PFSK-1 (cell line): ENCODE results near the gene CCDC12.

Experiments used
- FOXP2 ChIP-seq: optimal IDR thresholded peaks from 2 replicates; pipeline ENCODE3; 2011; ENCODE audit warnings: borderline replicate concordance, control low read depth, inconsistent platforms; ENCODE audit not compliant: insufficient read depth; ENCODE audit errors: extremely low read length, extremely low read depth
- POLR2AphosphoS5 ChIP-seq: IDR thresholded peaks from 2 replicates; pipeline ENCODE4 v1.6.1; 2012; ENCODE audit warnings: low read depth, mild to moderate bottlenecking, control low read depth, low read length, moderate library complexity
- SIN3A ChIP-seq: IDR thresholded peaks from 2 replicates; pipeline ENCODE4 v1.6.1; 2012; ENCODE audit warnings: mild to moderate bottlenecking, low read length, moderate library complexity, borderline replicate concordance; ENCODE audit not compliant: insufficient read depth
- TAF1 ChIP-seq: IDR thresholded peaks from 2 replicates; pipeline ENCODE4 v1.6.1; 2012; ENCODE audit warnings: low read length, control low read depth, borderline replicate concordance; ENCODE audit not compliant: insufficient read depth
- TF ChIP-seq, protein P1 (sequence below), 2 experiments: IDR thresholded peaks; 2 replicates each; pipeline versions ENCODE4 v1.6.1 to v1.8.0; 2011 to 2012; ENCODE audit warnings: low read depth in 2 of 2, low read length in 2 of 2, control low read depth in 1 of 2, inconsistent platforms in 1 of 2, mild to moderate bottlenecking in 1 of 2, moderate library complexity in 1 of 2; ENCODE audit not compliant: insufficient read depth in 1 of 2

Gene CCDC12

DNA sequence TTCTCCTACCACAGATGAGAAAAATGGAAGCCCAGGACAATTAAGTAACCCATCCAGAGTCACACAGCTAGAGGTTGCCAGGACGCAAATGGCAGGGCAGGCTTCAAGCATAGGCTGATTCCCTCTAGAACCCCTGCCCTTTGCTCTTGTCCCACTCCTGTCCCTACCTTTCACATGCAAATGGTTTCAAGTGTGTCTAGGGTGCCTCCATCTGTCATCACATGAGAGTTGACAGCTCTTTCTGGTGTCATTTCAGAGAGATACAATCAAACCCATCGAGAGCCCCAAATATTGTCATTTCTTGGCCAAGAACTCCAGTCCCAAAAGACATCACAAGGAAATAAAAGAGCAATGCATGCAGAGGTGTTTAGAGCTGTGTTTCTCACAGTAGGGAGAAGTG is 23.7 kb downstream of the CCDC12 start:
- TF ChIP-seq, protein P1, sequence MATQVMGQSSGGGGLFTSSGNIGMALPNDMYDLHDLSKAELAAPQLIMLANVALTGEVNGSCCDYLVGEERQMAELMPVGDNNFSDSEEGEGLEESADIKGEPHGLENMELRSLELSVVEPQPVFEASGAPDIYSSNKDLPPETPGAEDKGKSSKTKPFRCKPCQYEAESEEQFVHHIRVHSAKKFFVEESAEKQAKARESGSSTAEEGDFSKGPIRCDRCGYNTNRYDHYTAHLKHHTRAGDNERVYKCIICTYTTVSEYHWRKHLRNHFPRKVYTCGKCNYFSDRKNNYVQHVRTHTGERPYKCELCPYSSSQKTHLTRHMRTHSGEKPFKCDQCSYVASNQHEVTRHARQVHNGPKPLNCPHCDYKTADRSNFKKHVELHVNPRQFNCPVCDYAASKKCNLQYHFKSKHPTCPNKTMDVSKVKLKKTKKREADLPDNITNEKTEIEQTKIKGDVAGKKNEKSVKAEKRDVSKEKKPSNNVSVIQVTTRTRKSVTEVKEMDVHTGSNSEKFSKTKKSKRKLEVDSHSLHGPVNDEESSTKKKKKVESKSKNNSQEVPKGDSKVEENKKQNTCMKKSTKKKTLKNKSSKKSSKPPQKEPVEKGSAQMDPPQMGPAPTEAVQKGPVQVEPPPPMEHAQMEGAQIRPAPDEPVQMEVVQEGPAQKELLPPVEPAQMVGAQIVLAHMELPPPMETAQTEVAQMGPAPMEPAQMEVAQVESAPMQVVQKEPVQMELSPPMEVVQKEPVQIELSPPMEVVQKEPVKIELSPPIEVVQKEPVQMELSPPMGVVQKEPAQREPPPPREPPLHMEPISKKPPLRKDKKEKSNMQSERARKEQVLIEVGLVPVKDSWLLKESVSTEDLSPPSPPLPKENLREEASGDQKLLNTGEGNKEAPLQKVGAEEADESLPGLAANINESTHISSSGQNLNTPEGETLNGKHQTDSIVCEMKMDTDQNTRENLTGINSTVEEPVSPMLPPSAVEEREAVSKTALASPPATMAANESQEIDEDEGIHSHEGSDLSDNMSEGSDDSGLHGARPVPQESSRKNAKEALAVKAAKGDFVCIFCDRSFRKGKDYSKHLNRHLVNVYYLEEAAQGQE (IDR thresholded peaks at IDR 0.05; ENCODE audit: insufficient read depth in 1 of 2, low read depth in 2 of 2, low read length in 2 of 2) = no peak
- no peak for TF ChIP-seq FOXP2
- TF ChIP-seq SIN3A = no peak
- TF ChIP-seq TAF1 = no peak
- no peak for TF ChIP-seq POLR2AphosphoS5

DNA sequence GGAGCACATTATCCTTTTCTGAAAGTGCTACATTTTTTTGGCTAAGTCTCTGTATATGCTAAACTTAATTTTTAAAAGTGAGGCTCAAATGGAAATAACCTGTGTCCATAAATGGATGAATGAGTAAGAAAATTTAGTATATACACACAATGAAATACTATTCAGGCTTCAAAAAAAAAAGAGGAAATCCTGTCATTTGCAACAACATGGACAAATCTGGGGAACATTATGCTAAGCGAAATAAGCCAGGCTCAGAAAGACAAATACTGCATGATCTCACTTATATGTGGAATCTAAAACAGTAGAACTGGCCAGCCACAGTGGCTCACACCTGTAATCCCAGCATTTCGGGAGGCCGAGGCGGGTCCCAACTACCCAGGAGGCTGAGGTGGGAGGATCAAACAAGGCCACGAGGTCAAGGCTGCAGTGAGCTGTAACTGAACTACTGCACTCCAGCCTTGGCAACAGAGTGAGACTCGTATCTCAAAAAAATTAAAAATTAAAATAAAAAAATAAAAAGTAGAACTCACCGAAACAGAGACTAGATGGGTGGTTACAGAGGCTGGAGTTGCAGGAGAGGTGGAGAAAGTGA is 25.8 kb downstream of the CCDC12 start:
- TF ChIP-seq, protein P1 (IDR thresholded peaks at IDR 0.05; ENCODE audit: insufficient read depth in 1 of 2, low read depth in 2 of 2, low read length in 2 of 2) = no peak
- TF ChIP-seq SIN3A (no peak), POLR2AphosphoS5 (no peak), FOXP2 (no peak), TAF1 (no peak)

DNA sequence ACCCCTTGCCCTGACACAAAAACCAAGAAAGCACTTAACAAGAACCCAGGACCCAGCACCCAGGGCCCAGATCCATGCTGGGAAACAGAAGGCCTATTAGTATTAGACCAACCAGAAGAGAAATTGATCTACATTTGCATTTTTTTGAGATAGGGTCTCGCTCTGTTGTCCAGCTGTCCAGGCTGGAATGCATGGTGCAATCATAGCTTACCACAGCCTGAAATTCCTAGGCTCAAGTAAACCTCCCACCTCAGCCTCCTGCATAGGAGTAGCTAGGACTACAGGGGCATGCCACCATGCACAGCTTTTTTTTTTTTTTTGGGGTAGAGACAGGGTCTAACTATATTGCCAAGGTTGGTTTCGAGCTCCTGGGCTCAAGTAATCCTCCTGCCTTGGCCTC is 26.4 kb downstream of the CCDC12 start:
- TF ChIP-seq, protein P1 (IDR thresholded peaks at IDR 0.05; ENCODE audit: insufficient read depth in 1 of 2, low read depth in 2 of 2, low read length in 2 of 2) = no peak
- no peak for TF ChIP-seq POLR2AphosphoS5
- TF ChIP-seq SIN3A = no peak
- TF ChIP-seq TAF1 = no peak
- TF ChIP-seq FOXP2 = no peak

DNA sequence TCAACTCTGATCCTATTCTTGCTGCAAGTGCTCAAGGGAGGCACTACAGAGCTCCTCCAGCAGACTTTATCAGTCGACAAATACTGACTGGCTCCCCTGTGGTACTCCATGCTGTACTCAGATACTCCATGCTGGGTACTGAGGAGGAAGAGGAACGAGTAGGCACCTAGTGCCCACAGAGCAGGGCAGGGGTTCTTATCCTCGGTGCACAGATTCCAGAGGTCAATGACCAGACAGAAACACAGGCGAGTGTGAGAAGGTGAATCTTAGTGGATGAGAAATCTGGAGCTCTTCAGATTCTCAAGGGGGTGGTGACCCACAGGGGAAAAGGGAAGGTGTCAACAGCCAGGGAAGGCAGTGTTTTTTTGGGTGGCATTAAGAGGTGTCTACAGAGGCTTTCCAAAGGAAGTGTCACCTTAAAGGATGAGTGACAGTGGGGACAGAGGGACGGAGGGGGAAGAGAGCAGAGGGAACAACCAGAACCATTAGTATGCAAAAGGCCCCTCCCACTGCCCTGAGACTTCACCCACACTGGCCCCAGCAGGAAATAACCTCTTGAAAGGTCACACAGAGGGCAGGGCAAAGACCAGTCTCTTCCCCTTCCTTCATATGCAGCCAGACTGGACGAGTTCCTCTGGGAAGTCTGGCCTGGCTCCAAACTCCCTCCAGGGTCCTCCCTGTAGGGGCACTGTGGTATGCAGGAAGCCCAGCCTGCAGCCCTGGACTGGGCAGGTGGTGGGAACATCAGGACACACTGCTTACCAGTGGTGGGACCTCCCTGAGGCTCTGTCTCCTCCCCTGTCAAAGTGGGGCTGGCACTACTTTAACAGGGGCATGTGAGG is 27.5 kb downstream of the CCDC12 start:
- TF ChIP-seq TAF1 (no peak), POLR2AphosphoS5 (no peak), SIN3A (no peak), FOXP2 (no peak)
- TF ChIP-seq, protein P1 (IDR thresholded peaks at IDR 0.05; ENCODE audit: insufficient read depth in 1 of 2, low read depth in 2 of 2, low read length in 2 of 2) = no peak
